ENCODE results near the gene GGA1.
A peak's percentile ranks its signal among the peaks of the same experiment; 100 is the strongest.
"Not testable (repeated sequence)": the region's sequence is repeated elsewhere in the genome, so short reads cannot be mapped to it uniquely, and the experiment has no call there.

The GGA1 gene

DNA sequence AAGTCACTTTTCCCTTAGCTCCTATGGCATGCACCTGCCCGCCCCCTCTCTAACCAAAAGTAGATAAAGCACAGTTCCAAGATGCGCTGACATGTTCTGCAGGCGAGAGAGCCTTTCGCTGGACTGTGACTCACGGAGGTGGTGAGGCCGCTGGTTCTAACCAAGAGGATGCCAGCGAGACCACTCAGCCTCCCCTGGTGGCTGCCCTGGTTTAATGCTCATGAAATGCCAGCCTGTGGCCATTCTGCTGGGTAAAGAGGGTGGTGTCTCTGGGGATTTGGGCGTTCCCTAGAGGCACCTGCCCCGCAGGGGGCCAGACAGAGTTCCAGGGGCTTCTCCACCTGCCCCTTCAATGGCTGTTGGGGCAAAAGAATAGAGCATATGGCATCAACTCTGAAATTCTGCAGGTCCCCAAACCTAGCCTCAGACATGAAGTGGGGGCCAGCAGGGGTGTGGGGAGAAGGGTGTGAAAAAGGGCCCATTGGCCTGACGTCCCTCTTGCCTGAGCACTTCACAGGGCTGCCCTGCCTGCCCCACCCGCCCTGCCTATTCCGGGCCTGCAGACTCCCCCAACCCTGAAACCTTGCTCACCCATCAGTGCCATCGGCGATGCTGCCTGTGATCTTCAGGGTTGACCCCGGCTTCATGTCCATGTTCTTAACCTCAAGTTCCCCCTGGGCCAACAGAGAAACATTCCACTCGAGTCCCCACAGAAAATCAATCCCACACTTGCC, 37.2 kb upstream of the GGA1 start:
- no peak for DNase-seq

DNA sequence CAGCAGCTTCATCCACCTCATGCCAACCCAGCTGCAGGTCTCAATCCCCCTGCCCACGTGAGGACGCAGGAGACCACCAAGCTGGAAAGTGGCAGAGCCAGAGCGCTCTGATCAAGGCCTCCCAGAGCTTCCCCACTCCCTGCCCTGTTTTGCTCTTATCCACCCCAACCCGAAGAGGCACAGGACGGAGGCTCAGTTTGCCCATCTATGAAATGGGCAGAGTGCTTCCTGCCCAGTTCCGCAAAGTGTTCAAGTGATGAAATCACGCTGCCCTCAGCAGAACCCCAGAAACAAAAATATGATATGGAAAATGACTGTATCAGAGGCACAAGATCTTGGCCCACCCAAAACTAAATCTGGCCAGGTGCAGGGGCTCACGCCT, 36.7 kb upstream of the GGA1 start:
- no peak for DNase-seq

DNA sequence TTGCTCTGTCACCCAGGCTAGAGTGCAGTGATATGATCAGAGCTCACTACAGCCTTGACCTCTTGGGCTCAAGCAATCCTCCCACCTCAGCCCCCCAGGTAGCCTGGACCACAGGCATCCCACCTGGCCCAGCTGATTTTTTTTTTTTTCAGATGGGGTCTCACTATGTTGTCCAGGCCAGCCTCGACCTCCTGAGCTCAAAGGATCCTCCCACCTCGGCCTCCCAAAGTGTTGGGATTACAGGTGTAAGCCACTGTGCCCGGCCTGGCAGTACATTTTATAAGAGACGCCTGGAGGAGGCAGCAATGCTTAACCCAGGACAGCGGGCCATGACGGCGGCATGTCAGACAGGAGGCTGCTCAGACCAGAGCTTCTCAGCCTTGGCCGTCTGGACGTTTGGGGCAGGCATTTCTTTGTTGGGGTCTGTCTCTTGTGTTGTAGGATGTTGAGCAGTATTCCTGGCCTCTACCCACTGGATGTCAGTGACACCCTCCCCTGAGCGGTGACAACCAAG, 33.1 kb upstream of the GGA1 start:
- no peak for DNase-seq

DNA sequence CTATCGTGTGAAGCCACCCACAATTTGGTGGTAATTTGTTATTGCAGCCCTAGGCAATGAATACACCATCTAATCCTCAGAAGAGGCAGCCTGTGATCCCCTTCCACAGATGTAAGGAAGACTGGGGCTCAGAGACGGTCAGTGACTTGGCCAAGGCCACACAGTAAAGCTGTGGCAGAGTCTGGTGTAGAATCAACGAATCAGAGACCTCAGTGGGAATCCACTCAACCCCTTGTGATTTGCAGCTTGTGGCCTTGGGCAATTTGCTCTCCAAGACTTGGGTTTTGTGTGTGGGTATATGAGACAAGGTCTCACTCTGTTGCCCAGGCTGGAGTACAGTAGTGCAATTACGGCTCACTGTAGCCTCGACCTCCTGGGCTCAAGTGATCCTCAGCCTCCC, 30.6 kb upstream of the GGA1 start:
- no peak for DNase-seq

DNA sequence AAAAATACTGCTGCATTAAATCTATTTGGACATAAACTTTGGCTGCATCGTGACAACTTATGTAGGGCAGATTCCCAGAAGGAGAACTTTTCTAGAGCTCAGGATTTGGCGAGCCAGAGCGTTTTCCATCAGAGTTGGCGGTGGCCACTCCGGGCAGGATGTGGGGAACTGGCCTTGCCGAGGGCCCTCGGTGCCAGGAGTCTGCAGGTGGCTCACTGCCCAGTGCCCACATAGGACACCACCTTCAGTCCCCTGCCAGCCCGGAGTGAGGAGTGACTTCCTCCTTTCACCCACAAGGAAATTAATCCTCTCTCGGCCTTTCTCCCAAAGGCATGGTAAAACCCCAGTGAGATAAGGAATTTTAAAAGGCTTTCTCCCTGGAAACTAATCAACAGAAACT, 27.1 kb upstream of the GGA1 start:
- DNase-seq: peak in 1 of 2 experiments; percentile 58

DNA sequence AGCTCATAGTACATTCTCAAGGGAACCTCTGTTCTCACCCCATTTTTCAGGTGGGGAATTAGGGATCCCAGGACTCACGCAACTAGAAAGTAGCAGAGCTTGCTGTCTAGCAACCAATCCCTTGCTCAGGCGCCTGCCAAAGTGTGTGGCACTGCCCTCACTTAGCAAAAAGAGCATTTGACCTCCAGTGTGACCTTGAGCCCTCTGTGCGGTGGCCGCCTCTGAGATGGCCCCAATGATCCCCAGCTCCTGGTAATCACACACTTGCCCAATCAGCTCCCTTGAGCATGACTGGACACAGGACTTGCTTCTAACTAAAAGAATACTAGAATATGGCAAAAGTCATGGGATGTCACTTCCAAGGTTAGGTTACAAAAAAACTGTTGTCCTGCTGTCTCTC, 26.1 kb upstream of the GGA1 start:
- no peak for DNase-seq

GRCh38 chr22:37588546-37589215, 20.0 kb upstream of the GGA1 start:
- no peak for DNase-seq

- DNase-seq: no peak
Measured at GRCh38 chr22:37589636-37590035, 19.0 kb upstream of the GGA1 start.

- DNase-seq: not testable (repeated sequence)
Measured at GRCh38 chr22:37591081-37591480, 17.6 kb upstream of the GGA1 start.

DNA sequence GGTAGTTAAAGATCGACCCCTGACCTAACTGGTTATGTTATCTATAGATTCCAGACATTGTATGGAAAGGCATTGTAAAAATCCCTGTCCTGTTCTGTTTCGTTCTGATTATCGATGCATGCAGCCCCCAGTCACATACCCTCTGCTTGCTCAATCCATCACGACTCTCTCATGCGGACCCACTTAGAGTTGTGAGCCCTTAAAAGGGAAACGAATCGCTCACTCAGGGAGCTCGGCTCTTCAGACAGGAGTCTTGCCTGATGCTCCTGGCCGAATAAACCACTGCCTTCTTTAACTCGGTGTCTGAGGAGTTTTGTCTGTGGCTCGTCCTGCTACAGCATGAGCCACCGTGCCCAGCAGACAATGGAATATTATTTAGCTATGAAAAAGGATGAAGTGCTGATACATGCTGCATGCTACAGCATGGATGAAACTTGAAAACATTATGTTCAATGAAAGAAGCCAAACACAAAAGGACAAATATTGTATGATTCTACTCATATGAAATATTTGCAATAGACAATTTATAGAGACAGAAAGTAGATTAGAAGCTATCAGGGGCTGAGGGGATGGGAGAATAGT, 16.7 kb upstream of the GGA1 start:
- DNase-seq: no peak

DNA sequence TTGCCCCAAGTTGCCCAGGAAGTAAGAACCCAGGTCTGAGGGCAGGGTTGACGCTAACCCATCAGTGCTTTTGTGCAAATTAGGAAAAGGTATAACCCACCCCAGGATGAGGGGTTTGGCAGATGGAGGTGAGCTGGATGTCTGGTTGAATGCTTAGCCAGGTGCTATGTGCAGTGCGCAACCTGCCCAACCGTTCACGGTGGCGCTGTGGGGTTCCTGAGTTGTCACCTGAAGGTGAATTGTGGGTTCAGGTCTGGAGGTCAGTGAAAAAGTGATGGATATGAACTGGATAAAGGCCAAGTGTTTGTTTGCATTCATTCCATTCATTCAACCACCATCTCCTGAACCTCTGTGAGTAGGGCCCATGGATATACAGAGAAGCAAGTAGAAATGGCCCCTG, 14.4 kb upstream of the GGA1 start:
- DNase-seq: no peak

- DNase-seq: no peak
Measured at GRCh38 chr22:37599153-37599552, 9.5 kb upstream of the GGA1 start.

DNA sequence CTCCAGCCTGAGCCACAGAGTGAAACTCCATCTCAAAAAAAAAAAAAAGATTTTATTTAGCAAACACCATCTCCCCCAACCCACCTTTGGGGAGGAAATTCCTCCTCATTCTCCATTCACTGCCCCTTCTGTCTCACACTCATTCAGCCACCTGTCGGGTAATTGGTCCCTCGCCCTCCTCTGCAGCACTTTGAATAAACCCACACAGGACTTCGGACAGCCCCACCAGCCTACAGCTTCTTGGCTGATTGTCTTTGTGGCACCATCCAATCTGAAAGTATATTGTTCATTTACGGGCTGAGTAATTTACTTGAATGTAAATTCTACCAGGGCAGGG, 7.5 kb upstream of the GGA1 start:
- DNase-seq: no peak

GRCh38 chr22:37601540-37602442, 6.8 kb upstream of the GGA1 start:
- DNase-seq: no peak

DNA sequence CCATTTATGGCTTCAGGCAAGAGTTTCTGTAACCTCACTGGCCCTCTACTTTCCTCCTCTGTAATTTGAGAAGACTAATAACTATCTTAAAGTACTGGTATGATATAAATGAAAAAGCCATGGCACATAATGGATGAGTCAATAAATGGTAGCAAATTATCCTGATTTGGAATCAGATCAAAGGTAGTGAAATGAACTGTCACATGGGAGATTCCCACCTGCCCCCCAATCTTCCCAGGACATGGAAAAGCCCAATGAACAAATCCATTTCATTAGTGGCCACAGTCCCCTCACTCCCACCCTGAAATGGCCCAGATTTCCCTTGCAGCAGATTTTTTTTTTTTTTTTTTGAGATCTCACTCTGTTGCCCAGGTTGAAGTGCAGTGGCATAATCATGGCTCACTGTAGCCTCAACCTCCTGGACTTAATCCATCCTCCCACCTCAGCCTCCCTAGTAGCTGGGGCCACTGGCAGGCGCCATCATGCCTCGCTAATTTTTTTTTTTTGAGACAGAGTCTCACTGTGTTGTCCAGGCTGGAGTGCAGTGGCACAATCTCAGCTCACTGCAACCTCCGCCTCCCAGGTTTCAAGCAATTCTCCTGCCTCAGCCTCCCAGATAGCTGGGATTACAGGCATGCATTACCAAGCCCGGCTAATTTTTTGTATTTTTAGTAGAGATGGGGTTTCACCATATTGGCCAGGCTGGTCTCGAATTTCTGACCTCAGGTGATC, 5.9 kb upstream of the GGA1 start:
- not testable (repeated sequence) for DNase-seq

GRCh38 chr22:37604074-37604473, 4.6 kb upstream of the GGA1 start:
- no peak for DNase-seq

DNA sequence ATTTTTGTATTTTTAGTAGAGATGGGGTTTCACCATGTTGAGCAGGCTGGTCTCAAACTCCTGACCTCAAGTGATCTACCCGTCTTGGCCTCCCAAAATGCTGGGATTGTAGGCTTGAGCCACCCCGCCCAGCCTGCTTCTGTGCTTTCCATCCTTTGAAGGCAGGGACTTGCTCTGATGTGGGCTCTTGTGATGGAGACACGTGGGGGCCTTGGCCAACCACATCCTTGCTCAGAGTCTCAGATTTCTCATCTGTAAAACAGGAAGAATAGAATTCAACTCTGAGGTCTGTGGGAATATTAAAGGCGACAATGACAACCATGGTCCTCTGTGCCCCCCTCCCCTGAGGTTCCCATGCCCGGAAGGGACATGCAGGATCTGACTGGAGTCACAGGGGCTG, 3.8 kb upstream of the GGA1 start:
- no peak for DNase-seq

GRCh38 chr22:37607010-37607934, 1.4 kb upstream of the GGA1 start:
- peak; percentile 39 to 66 for DNase-seq

- no peak for DNase-seq
Measured at GRCh38 chr22:37607935-37608476, 628 bp upstream of the GGA1 start.

DNA sequence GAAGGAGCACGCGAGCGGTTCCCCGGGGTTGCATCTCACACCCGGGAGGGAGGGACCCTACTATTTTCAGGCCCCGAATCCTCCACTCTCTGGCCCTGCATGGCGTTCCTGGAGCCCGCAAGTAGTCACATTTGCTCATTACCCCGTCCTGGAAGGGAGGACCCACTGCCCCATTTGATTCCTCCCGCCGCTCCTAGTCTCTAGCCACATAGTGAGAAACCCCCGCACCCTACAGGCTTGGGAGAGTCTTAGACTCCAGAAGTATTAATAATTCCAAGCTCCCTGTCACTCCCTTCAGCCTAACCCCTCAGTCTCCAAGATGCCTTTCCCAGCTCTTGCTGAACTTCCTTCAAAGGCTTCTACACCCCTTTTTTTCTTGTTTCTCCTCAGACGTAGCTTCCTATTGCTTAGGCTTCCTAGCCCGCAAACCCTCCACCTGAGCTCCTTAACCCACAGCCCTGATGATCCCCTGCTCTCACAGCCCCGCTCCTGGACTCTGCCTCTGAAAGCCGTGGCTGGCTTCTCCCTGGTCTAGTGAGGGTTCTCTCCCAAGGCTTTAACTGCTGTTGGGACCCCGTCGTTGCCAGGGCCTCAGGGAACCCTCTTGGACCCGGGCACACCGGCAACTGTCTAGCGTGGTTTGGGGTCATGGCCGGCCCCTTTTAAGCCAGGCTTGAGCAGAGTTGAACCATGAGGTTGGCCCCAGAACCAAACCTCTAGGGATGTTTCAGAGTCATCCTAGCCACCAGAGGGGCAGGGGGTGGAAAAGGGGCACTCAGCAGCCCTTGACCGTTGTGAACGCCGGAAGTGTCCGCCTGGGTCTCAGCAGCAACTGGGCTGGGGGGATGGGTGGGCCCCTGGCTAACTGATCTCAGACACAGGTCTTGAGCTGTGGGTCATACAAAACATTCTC, 862 bp downstream of the GGA1 start:
- no peak for DNase-seq

Measured in cerebellar nuclear complex (tissue), 1 donor.